ELR (cell line): ENCODE measurements around the gene STAB1.
A peak's percentile ranks its signal among the peaks of the same experiment; 100 is the strongest.

ENCODE experiments used
- DNase-seq: peaks from one replicate; pipeline ENCODE4 v3.0.0-alpha.2; 2015; ENCODE audit warnings: low read depth

Gene STAB1

GRCh38 chr3:52483577-52484381 lies 11.4 kb upstream of the STAB1 start:
- DNase-seq, result no peak

- DNase-seq, result no peak
Measured at GRCh38 chr3:52484680-52485461, 10.3 kb upstream of the STAB1 start.

- no peak for DNase-seq
Measured at GRCh38 chr3:52487050-52487787, 7.9 kb upstream of the STAB1 start.

GRCh38 chr3:52487788-52488691 lies 7.1 kb upstream of the STAB1 start:
- no peak for DNase-seq

DNA sequence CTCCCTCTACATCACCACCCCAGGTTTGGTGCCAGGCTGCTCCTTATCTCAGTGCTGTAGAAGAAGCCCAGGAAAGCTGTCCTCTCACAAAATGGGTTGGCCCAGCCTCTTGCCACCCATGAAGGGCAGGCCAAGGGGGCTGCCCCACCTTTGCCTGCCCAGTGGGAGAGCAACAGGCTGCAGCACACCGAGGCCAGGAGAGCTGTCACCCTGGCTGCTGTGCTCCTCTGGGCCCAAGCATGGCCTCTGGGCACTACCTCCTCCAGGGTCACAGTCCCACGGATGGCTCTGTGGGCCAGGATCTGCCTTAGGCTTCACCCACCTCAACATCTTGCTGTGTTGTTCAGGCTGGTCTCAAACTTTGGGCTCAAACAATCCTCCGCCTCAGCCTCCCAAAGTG lies 6.4 kb upstream of the STAB1 start:
- no peak for DNase-seq

- no peak for DNase-seq
Measured at GRCh38 chr3:52489453-52489852, 5.7 kb upstream of the STAB1 start.

DNA sequence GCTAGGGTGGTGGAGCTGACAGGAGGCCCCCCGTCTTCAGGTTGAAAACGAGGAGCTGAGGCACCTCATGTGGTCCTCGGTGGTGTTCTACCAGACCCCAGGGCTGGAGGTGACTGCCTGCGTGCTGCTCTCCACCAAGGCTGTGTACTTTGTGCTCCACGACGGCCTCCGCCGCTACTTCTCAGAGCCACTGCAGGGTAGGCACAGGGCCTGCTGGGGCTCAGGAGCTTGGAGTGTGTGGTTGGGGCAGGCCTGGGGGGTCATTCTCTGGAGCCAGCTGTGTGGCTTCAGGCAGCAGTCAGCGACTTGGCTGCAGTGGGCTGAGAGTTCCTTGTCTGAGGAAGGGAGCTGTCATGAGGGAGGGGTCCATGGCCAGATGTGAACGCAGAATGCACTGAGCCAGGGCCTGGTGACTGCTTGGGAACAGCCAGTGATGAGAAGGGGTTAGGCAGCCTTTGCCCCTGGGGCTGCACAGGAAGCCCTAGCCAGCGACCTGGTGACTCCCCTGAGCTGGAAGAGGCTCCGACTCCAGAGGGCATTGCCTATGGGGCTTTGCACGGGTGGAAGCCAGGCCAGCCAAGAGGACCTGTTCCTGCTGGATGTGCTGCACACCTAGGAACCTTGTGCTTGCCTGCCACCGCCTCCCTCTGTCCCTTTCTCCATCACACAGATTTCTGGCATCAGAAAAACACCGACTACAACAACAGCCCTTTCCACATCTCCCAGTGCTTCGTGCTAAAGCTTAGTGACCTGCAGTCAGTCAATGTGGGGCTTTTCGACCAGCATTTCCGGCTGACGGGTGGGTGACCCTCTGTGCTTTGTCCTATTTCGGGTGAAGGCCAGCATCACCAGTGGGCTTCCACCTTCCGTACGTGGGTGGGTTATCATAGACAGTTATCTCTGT lies 4.9 kb upstream of the STAB1 start:
- DNase-seq, result no peak

- DNase-seq, result peak; percentile 88
Measured at GRCh38 chr3:52490939-52491526, 4.1 kb upstream of the STAB1 start.

GRCh38 chr3:52492059-52492458 lies 3.1 kb upstream of the STAB1 start:
- DNase-seq, result no peak

- no peak for DNase-seq
Measured at GRCh38 chr3:52493232-52494017, 1.7 kb upstream of the STAB1 start.

GRCh38 chr3:52494445-52494844 lies 693 bp upstream of the STAB1 start:
- no peak for DNase-seq

DNA sequence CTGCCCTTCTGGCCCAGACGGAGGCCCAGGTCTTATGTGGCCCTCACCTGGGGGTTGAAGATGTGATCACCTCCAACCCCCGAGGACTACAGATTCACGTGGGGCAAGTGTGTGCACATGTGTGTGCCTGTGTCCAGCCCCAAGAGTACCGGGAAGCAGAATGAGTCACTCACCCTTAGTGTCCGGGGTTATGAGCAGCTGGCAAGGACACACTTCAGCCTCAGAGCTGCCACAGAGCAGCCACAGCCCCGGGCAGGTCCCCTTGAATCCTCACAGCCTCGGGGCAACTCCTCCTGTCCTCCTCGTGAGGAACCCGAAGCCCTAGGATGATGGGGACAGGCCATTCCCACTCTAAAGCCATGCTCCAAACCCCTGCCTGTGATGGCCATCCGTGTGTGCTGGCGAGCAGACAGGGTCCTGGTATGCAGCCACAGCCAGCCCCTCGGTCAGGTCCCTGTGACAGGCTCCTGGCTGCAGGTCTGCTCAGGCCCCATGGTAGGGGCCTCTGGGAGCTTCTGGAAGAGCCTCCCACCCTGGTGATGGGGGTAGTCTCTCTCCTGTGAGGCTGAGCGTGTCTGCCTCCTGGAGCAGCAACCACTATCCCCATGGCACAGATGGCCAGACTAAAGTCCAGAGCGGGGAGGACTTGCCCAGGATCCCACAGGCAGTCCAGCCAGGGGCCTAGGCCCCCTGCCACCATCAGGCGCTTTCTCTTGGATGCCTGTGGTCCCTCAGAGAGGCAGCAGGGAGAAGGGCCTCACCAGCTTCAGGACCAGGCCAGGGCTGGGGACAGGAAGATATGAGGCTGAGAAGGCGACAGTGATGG lies 852 bp downstream of the STAB1 start:
- peak; percentile 71 for DNase-seq

- peak; percentile 54 for DNase-seq
Measured at GRCh38 chr3:52498137-52499054, 3.3 kb downstream of the STAB1 start.

DNA sequence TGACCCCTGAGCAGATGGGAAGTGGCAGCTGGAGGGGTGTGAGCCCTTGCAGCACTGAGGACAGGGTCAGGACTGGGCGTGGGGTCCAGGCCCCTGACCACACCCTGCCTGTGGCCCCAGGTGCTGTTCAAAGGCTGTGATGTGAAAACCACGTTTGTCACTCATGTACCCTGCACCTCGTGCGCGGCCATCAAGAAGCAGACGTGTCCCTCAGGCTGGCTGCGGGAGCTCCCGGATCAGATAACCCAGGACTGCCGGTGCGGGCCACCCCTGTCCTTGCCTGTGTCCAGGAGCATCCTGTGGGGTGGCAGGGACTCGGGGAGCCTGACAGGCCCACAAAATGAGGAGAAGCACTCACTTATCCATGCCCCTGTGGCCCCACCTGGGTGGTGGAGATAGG lies 5.9 kb downstream of the STAB1 start:
- no peak for DNase-seq

- no peak for DNase-seq
Measured at GRCh38 chr3:52502001-52502400, 6.9 kb downstream of the STAB1 start.

DNA sequence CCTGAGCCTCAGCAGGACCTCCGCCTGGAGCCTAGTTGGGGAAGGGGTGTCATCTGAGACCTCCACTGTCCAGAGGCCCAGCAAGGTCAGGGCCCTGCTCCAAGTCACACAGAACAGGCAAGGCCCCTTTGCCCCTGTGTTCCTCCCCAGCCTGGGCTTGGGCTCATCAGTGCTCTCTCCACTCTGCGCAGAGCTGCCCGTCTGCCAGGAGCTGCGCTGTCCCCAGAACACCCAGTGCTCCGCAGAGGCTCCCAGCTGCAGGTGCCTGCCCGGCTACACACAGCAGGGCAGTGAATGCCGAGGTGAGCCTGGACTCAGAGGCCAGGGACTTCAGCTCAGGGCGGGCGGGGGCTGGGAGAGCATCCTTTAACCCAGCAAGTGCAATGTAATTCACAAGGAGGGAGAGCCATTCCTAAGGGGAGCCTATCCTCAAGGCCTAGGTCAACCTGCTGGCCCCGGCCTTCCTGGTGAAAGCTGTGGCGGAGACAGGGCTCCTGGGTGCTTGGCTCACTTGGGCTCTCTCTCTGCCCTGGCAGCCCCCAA lies 7.7 kb downstream of the STAB1 start:
- no peak for DNase-seq

DNA sequence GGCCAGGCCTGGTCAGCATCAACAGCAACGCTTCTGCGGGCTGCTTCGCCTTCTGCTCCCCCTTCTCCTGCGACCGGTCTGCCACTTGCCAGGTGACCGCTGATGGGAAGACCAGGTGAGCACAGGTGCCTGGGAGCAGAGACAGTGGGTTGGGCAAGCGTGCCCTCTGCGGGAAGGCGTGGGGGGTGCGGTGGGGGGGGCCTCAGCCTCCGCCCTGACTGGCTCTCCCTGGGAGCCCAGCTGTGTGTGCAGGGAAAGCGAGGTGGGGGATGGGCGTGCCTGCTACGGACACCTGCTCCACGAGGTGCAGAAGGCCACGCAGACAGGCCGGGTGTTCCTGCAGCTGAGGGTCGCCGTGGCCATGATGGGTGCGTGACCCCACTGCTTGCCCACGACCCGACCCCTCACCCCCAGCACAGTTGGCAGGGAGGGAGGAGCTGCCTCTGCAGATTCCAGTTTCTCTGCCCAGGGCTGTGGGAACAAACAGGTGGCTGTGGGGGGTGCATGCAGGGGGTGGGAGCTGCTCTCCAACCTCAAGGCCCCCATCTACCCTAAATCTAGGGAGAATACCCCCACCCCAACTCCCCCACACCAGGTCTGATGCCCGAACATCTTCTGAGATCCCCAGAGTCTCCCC lies 8.8 kb downstream of the STAB1 start:
- DNase-seq, result no peak
